ENCODE results near the gene CLPTM1L.
"Not testable (repeated sequence)": the region's sequence is repeated elsewhere in the genome, so short reads cannot be mapped to it uniquely, and the experiment has no call there.

CLPTM1L gene

DNA sequence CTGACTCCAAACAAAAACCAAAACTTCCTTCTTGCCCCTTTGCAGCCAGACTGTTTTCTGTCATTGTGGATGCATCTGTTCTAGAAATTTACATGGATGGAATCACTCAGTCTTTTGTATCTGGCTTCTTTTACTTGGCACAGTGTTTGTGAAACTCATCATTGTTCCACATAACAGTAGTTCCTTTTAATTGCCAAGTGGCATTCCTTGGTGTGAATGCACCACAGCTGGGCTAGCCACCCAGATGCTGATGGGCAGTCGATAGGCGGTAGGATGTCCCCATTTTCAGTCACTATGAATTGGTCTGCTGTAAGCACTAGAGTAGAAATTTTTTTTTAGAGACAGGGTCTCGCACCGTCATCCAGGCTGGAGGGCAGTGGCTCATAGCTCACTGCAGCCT is 6.3 kb upstream of the CLPTM1L start:
- no peak overlapping the region for H3K4me2 ChIP-seq
- no peak overlapping the region for H3K27ac ChIP-seq
- no peaks in the 10 kb centered on the region for H4K20me1 ChIP-seq
- H3K27me3 ChIP-seq = no peaks in the 10 kb centered on the region
- H3K9me3 ChIP-seq = no peaks in the 10 kb centered on the region
- no peak overlapping the region for H3K4me3 ChIP-seq
- no peak overlapping the region for H3K9ac ChIP-seq
- H3K4me1 ChIP-seq = peaks cover 46% of the 10 kb centered on the region
- H3K36me3 ChIP-seq = no peaks in the 10 kb centered on the region
- no peak for TF ChIP-seq Cebpa-rat (IDR thresholded peaks at IDR 0.05)

DNA sequence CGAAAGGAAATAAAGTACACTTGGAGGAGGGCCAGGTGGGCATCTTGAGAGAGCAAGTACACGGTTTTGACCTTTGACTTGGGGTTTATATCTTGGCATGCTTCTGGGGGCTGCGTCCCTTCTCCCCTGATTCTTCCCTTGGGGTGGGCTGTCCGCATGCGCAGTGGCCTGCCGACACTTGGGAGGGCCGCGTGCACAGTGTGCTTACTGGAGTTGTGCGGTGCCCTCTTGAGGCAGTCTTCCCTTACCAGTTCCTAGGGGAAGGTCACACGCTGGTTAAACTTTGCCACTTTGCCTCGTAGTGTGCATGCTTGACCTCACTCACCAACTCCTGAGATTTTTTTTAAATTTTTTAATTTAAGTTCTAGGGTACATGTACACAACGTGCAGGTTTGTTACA is 4.3 kb upstream of the CLPTM1L start:
- no peak for TF ChIP-seq Cebpa-rat (IDR thresholded peaks at IDR 0.05)
- no peak overlapping the region for H3K4me3 ChIP-seq
- H3K27ac ChIP-seq = no peak overlapping the region
- peaks cover 55% of the 10 kb centered on the region for H3K4me1 ChIP-seq
- no peak overlapping the region for H3K9ac ChIP-seq
- H3K9me3 ChIP-seq = no peaks in the 10 kb centered on the region
- H3K36me3 ChIP-seq = no peaks in the 10 kb centered on the region
- H4K20me1 ChIP-seq = peaks cover 2% of the 10 kb centered on the region; the same call in 1 of the 2 replicates
- peak overlapping the region; percentile 62 for H3K4me2 ChIP-seq
- H3K27me3 ChIP-seq = no peaks in the 10 kb centered on the region

DNA sequence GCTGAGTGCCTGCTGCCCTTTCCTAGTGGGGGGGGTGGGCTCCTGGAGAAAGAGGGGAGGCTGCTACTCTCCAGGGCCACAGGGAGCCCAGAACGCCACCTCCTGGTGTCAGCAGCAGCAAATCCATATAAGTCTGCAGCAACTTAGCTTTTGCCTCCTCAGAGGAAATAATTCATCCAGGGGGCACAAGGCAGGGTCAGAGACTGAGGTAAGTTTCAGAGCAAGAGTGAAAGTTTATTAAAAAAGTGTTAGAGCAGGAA is 4.0 kb upstream of the CLPTM1L start:
- Histone ChIP-seq H3K36me3 (no peaks in the 10 kb centered on the region), H3K9ac (no peak overlapping the region), H3K27ac (0 out of 2 replicates have a peak overlapping the region, but pooled peaks have one; percentile 19), H3K4me3 (no peak overlapping the region), H3K4me2 (peak overlapping the region; percentile 62), H3K4me1 (peaks cover 58% of the 10 kb centered on the region), H3K9me3 (no peaks in the 10 kb centered on the region), H3K27me3 (no peaks in the 10 kb centered on the region), H4K20me1 (peaks cover 5% of the 10 kb centered on the region)
- TF ChIP-seq Cebpa-rat (IDR thresholded peaks at IDR 0.05) = no peak

GRCh38 chr5:1347571-1347970 is 2.7 kb upstream of the CLPTM1L start:
- Histone ChIP-seq H4K20me1 (peaks cover 18% of the 10 kb centered on the region), H3K4me2 (peak overlapping the region; percentile 62), H3K36me3 (peaks cover 10% of the 10 kb centered on the region), H3K4me1 (peaks cover 66% of the 10 kb centered on the region), H3K9ac (no peak overlapping the region), H3K4me3 (no peak overlapping the region), H3K27ac (peak overlapping the region; percentile 16; the same call in 1 of the 2 replicates), H3K9me3 (no peaks in the 10 kb centered on the region), H3K27me3 (no peaks in the 10 kb centered on the region)
- no peak for TF ChIP-seq Cebpa-rat (IDR thresholded peaks at IDR 0.05)

DNA sequence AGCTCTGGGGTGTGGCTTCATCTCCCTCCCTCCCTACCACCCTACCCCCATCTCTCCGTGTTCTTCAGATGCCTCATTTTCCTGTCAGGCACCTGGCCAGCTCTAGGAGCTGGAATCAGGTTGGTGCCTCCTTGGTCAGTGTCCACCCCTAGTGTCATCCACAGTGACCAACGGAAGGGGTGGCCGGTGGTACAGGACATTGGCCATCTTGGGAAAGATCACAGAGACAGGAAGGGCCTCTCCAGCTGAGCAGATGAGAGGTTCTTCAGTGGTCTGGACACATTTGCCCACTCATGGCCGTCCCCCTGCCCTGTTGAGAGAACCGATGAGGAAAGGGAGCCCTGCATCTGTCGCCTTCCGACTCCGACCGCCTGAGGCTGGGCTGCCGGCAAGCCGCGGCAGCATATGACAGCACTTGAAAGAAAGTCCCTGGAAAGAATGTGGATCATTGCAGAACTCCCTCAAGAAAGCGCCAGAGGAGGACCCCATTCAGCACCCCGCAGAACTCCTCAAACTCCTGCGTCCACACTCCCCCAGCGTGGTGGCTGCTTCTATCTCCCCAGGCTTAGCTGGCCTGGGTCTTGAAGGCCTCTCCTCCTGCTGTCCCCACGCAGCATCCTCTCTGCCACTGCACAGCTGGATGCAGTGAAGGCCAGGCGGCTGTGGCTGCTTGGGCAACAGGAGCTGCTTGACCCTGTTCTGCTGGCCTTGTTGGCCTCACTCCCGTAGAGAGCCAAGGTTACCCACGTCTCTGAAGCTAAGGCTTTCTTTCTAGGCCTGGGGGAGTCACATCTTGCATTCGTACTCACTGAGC is 1.9 kb upstream of the CLPTM1L start:
- Histone ChIP-seq H3K4me2 (peak overlapping the region; percentile 96), H3K4me3 (no peak overlapping the region)

DNA sequence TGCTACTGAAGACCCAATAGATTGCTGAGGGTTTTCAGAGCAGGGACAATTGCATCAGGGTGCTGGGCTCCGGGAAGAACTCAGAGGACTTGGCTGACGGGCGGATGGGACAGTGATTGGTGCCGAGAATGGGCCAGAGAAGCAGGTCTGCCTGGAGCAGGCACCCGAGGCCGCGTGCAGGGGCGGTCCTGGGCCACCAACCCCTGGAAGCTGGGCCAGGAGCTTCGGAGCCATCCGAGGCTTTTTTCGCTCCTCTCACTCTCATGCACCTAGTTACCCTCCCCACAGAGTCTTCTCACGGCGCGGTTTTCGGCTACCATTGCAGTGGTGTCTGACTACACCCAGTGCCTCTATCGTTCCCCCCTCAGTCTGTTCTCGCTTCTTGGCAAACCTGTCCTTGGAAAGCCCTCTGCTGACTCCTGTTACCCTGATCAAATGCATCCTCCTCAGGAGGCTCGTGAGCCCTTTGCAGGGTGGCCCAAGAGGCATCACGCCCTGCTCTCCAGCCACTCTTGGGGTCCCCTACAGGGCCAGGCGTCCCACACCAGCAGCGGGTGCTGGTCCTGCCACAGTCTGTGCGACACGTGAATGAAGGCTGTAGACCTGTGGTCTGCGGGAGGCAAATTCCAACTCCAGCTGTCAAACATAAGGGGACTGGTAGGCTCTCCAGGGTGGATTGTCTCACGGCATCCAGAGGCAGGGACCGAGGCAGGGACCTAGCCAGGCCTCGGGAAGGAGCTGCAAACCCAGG is 1.2 kb upstream of the CLPTM1L start:
- peak overlapping the region; percentile 96 for H3K4me2 ChIP-seq
- H3K27ac ChIP-seq = no peak overlapping the region; the same call in 1 of the 2 replicates
- H3K9me3 ChIP-seq = no peaks in the 10 kb centered on the region
- no peak for TF ChIP-seq Cebpa-rat (IDR thresholded peaks at IDR 0.05)
- H3K36me3 ChIP-seq = peaks cover 25% of the 10 kb centered on the region
- peaks cover 76% of the 10 kb centered on the region for H3K4me1 ChIP-seq
- H3K27me3 ChIP-seq = no peaks in the 10 kb centered on the region
- H4K20me1 ChIP-seq = peaks cover 34% of the 10 kb centered on the region
- H3K4me3 ChIP-seq = peak overlapping the region; percentile 91
- peak overlapping the region; percentile 88 for H3K9ac ChIP-seq

More for the DNA sequence above, 1.9 kb upstream of the CLPTM1L start:
- H4K20me1 ChIP-seq = peaks cover 26% of the 10 kb centered on the region
- peaks cover 68% of the 10 kb centered on the region for H3K4me1 ChIP-seq
- H3K9me3 ChIP-seq = no peaks in the 10 kb centered on the region
- no peaks in the 10 kb centered on the region for H3K27me3 ChIP-seq
- peak overlapping the region; percentile 16; the same call in 1 of the 2 replicates for H3K27ac ChIP-seq
- TF ChIP-seq Cebpa-rat (IDR thresholded peaks at IDR 0.05) = no peak
- H3K36me3 ChIP-seq = peaks cover 18% of the 10 kb centered on the region
- H3K9ac ChIP-seq = no peak overlapping the region

DNA sequence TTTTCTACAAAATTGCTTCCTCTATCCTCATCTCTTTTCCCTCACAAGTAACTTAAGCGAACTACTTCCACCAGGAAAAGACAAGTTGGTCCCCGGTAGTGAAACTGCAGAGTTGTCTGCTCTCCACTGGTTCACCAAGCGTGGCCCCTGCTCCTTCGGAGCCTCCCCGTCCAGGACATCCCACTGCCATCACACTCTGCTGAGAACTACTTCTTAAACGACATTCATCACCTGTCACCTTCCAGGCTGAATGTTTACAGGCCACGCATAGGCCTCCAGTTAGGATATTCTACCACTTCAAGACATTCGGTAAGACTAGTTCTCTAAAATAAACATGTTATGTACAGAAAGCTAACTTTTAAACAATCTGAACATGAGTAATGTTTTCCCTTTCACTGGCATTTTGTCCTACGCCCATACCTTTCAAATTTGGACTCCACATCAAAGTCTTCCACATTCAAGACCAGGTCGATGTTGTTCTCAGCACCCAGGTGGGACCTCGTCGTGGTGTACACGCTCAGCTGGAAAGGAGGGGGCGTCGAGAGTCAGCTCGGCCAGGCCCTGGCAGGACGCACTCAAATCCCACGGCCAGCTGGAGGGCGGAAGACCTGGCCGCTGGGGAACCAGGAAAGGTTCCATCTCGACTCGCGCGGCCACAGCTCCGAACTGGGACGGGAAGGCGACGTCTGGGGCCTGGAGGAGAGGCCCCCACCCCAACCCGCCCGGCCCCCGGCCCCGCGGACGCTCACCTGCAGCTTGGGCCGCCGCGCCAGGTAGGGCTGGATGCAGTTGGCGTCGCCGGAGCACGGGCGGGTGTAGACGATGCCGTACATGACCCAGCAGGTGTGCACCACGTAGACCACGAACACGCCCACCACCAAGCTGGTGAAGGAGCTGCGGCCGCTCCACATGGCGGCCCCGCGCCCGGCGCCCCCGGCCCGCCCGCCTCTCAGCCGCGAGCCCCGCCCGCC is 683 bp downstream of the CLPTM1L start:
- no peak for TF ChIP-seq Cebpa-rat (IDR thresholded peaks at IDR 0.05)
- peak overlapping the region; percentile 96 for H3K4me2 ChIP-seq

DNA sequence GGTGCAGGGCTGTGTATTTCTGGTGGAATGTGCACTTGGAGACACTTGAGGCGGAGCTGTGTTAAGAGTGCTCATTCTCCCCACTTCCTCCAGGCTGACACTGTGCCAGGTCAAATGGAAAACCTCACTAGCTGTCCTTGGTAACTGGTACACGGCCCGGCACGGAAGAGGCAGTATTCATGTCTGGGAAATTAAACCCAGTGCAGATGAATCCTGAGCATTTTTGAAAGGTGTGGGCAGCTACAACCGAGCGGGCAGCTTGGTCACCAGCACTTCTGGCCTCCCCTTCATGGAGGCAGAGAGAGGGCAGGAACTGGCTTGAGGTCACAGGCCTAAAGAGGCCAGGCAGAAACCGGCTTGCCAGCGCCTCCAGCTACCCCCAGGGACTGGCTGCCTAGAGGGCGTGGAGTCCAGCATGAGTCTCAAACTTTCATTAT is 1.6 kb downstream of the CLPTM1L start:
- Histone ChIP-seq H4K20me1 (peaks cover 60% of the 10 kb centered on the region), H3K36me3 (peaks cover 53% of the 10 kb centered on the region), H3K4me2 (peak overlapping the region; percentile 96)

More for the DNA sequence above, 683 bp downstream of the CLPTM1L start:
- peak overlapping the region; percentile 88 for H3K9ac ChIP-seq
- H3K27ac ChIP-seq = peak overlapping the region; percentile 89
- H3K36me3 ChIP-seq = peaks cover 44% of the 10 kb centered on the region
- peak overlapping the region; percentile 91 for H3K4me3 ChIP-seq
- H4K20me1 ChIP-seq = peaks cover 51% of the 10 kb centered on the region
- H3K27me3 ChIP-seq = no peaks in the 10 kb centered on the region
- peaks cover 69% of the 10 kb centered on the region for H3K4me1 ChIP-seq
- H3K9me3 ChIP-seq = no peaks in the 10 kb centered on the region

GRCh38 chr5:1342711-1343110 is 2.2 kb downstream of the CLPTM1L start:
- H3K4me3 ChIP-seq, H3K27me3 ChIP-seq, H3K9me3 ChIP-seq, H3K27ac ChIP-seq: not testable (repeated sequence)
- Histone ChIP-seq H3K9ac (peak overlapping the region; percentile 88; the same call in 1 of the 2 replicates), H3K4me1 (peaks cover 66% of the 10 kb centered on the region), H4K20me1 (peaks cover 66% of the 10 kb centered on the region), H3K36me3 (peaks cover 59% of the 10 kb centered on the region), H3K4me2 (peak overlapping the region; percentile 96)

More for the DNA sequence above, 1.6 kb downstream of the CLPTM1L start:
- H3K27me3 ChIP-seq = no peaks in the 10 kb centered on the region
- TF ChIP-seq Cebpa-rat (IDR thresholded peaks at IDR 0.05) = no peak
- H3K4me3 ChIP-seq = peak overlapping the region; percentile 91
- peaks cover 66% of the 10 kb centered on the region for H3K4me1 ChIP-seq
- no peaks in the 10 kb centered on the region for H3K9me3 ChIP-seq
- peak overlapping the region; percentile 88 for H3K9ac ChIP-seq
- H3K27ac ChIP-seq = no peak overlapping the region
